Measurements from ENCODE around the gene KLHL2. TPM values are rescaled to one million over a fixed set of nuclear protein-coding genes. Genes with fewer than 3 reads are reported as not detected.
A peak's percentile ranks its signal among the peaks of the same experiment; 100 is the strongest.
"Not testable (repeated sequence)": the region's sequence is repeated elsewhere in the genome, so short reads cannot be mapped to it uniquely, and the experiment has no call there.

KLHL2 gene
- total RNA-seq, 5 donors from 2014 or later (not counting 1 experiment from before 2014, with no cell fraction given): 18.9 to 24.6 (median 21.1) TPM

DNA sequence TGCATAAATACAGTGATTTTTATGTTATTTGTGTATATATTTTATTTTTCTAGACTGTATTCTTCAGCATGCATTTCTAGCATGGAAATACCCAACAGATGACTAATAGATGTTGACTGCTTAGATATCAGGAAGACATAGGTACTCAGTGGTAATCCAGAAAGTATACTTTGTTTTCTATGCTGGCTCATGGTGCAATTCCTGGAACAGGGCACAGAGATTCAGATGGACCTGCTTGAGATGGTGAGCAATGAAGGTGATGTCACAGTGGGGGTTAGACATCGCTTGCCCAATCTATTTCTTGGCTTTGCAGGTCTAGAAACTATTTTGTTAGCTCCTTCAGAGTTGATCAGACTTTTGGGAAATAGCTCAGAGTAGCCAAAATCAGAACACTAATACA is 41.5 kb downstream of the KLHL2 start:
- H3K4me1 Mint-ChIP-seq; DNase-seq; H3K4me3 Mint-ChIP-seq; H3K9me3 ChIP-seq; H3K4me1 ChIP-seq (ENCODE audit: control insufficient read depth in 1 of 2, extremely low read depth in 1 of 2, insufficient read depth in 2 of 2, low read length in 2 of 2); H3K9me3 Mint-ChIP-seq; H3K27me3 ChIP-seq (replicated peaks in 1 of 2; ENCODE audit: control insufficient read depth in 2 of 2, extremely low read depth in 1 of 2, insufficient read depth in 2 of 2, low read length in 1 of 2); H3K4me3 ChIP-seq (ENCODE audit: control insufficient read depth in 1 of 2, extremely low read depth in 1 of 2, low read length in 1 of 2); H3K27me3 Mint-ChIP-seq; ATAC-seq (replicated peaks in 1 of 4); H3K27ac ChIP-seq (ENCODE audit: low read length); H3K36me3 ChIP-seq (ENCODE audit: control insufficient read depth in 2 of 2, extremely low read depth in 1 of 2, insufficient read depth in 1 of 2, low read length in 1 of 2); POLR2A ChIA-PET: not testable (repeated sequence)
- Mint-ChIP-seq H3K27ac (peak overlapping the region in 1 of 2 donors; percentile 45), H3K36me3 (peaks cover 15% of the 10 kb centered on the region)
- CTCF ChIA-PET: interaction anchor here in 1 of 2 donors (0.6 kb wide), 1 partner anchor 128 kb away, joined by 4 read pairs; no protein-coding TSS in a partner anchor
- no CpG with 5 or more reads among the region's 1 CpG for WGBS (ENCODE audit: insufficient coverage)

DNA sequence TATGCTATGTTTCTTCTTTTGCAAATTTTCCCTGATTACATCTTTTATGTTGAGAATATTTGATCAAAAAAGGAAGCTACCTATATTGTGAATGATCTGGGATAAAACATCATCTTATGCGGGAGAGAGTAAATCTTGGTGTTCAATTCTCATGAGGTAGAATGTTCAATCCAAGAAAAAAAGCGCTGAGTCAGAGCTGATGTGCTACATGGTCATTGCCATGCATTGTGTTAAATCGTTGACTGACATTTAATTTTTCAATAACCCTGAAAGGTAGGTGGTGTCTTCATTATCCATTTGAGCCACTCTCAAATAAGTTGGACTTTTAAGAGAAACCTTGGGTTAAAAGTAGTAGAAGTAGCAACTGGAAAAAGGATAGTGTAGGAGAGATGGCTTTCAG is 47.4 kb downstream of the KLHL2 start:
- H3K9me3 Mint-ChIP-seq; POLR2A ChIA-PET; H3K9me3 ChIP-seq; H3K27me3 Mint-ChIP-seq; ATAC-seq (replicated peaks in 1 of 4); H3K4me3 ChIP-seq (ENCODE audit: control insufficient read depth in 1 of 2, extremely low read depth in 1 of 2, low read length in 1 of 2); H3K27me3 ChIP-seq (replicated peaks in 1 of 2; ENCODE audit: control insufficient read depth in 2 of 2, extremely low read depth in 1 of 2, insufficient read depth in 2 of 2, low read length in 1 of 2); DNase-seq; H3K36me3 Mint-ChIP-seq; H3K27ac ChIP-seq (ENCODE audit: low read length); H3K36me3 ChIP-seq (ENCODE audit: control insufficient read depth in 2 of 2, extremely low read depth in 1 of 2, insufficient read depth in 1 of 2, low read length in 1 of 2): not testable (repeated sequence)
- WGBS (ENCODE audit: insufficient coverage): 100% methylated on average over 1 of the region's 3 CpGs
- H3K4me1 ChIP-seq (ENCODE audit: control insufficient read depth in 1 of 2, extremely low read depth in 1 of 2, insufficient read depth in 2 of 2, low read length in 2 of 2): peaks cover 17 to 35% of the 10 kb centered on the region in 2 experiments
- Mint-ChIP-seq H3K27ac (peak overlapping the region; percentile 16 to 93), H3K4me3 (peak overlapping the region in 1 of 3 donors; percentile 83), H3K4me1 (peaks cover 48 to 53% (median 52%) of the 10 kb centered on the region in 3 donors)
- CTCF ChIA-PET: interaction anchor here in 1 of 2 donors (0.6 kb wide), 1 partner anchor 44 kb away, joined by 3 read pairs; no protein-coding TSS in a partner anchor

DNA sequence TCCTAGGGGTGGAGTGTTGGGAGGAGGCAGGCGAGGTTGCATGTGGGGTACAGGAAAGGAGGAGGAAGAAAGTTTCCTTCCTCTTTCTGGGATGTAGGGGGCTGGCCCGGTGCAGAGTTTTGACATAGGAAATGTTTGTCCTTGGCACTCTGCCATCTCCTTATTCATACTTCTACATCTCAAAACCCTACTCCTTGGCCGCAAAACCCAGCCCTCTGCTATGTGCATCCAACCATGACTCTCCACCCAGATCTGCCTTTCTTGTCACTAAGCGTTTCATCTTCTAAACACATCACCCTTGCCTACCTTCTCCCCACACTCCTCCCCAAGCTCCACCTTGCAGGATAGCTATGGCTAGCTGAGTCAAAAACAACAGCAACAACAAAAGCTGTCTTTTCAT is 48.1 kb downstream of the KLHL2 start:
- Mint-ChIP-seq H3K4me1 (peaks cover 54 to 57% (median 56%) of the 10 kb centered on the region in 3 donors), H3K4me3 (peak overlapping the region; percentile 64 to 83 (median 68)), H3K27ac (peak overlapping the region; percentile 93 to 94)
- H3K27me3 ChIP-seq (replicated peaks in 1 of 2; ENCODE audit: control insufficient read depth in 2 of 2, extremely low read depth in 1 of 2, insufficient read depth in 2 of 2, low read length in 1 of 2); H3K27me3 Mint-ChIP-seq; H3K36me3 ChIP-seq (ENCODE audit: control insufficient read depth in 2 of 2, extremely low read depth in 1 of 2, insufficient read depth in 1 of 2, low read length in 1 of 2); H3K4me3 ChIP-seq (ENCODE audit: control insufficient read depth in 1 of 2, extremely low read depth in 1 of 2, low read length in 1 of 2); CTCF ChIA-PET; H3K36me3 Mint-ChIP-seq; H3K9me3 ChIP-seq; H3K9me3 Mint-ChIP-seq: not testable (repeated sequence)
- peak; percentile 84 to 88 (median 86) for ATAC-seq (replicated peaks in 1 of 4)
- peaks cover 17 to 38% of the 10 kb centered on the region in 2 experiments for H3K4me1 ChIP-seq (ENCODE audit: control insufficient read depth in 1 of 2, extremely low read depth in 1 of 2, insufficient read depth in 2 of 2, low read length in 2 of 2)
- POLR2A ChIA-PET: interaction anchor here in 1 of 2 donors (0.6 kb wide), 1 partner anchor 54 kb away, joined by 3 read pairs; no protein-coding TSS in a partner anchor
- no CpG with 5 or more reads among the region's 4 CpGs for WGBS (ENCODE audit: insufficient coverage)
- peak overlapping the region; percentile 25 for H3K27ac ChIP-seq (ENCODE audit: low read length)
- peak; percentile 15 to 80 (median 55) for DNase-seq

DNA sequence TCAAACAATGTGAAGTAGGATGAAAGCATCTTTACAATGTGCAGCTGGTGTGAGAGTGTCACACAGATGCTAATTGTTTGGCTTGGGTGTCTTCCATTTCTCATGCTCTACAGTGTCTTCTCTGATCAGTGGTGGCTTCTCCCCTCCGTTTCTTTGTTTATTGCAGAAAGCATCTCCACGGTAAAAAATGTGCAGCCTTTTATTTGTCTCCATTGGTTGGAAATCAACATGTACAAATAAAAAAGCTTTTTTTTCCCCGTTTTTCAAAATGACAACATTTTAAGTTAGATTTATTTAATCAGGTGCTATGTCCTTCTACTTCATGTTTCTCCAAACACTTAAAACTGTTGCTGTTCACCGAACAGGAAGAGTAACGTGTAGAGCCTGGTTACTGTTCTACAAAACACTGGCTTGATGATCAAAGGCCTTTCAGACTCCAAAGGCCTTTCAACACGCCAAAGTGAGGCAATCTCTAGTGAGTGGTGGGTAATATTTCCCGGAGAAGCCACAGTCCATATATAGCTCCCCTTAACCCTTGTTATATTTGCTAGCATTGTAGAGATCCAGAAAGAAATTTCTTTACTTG is 48.8 kb downstream of the KLHL2 start:
- peaks cover 18 to 41% of the 10 kb centered on the region in 2 experiments for H3K4me1 ChIP-seq (ENCODE audit: control insufficient read depth in 1 of 2, extremely low read depth in 1 of 2, insufficient read depth in 2 of 2, low read length in 2 of 2)
- ATAC-seq (replicated peaks in 1 of 4) (peak; percentile 62 to 81 (median 71)), DNase-seq (peak in 14 of 35 experiments; percentile 5 to 52 (median 19))
- H3K27ac ChIP-seq (ENCODE audit: low read length): peak overlapping the region; percentile 25
- H3K4me3 Mint-ChIP-seq: peak overlapping the region; percentile 64 to 83 (median 68)
- H3K27ac Mint-ChIP-seq: peak overlapping the region; percentile 93 to 94
- no CpG with 5 or more reads among the region's 7 CpGs for WGBS (ENCODE audit: insufficient coverage)
- CTCF ChIA-PET: interaction anchor here in 1 of 2 donors (0.6 kb wide), 1 partner anchor 42 kb away, joined by 3 read pairs; no protein-coding TSS in a partner anchor
- POLR2A ChIA-PET; H3K27me3 ChIP-seq (replicated peaks in 1 of 2; ENCODE audit: control insufficient read depth in 2 of 2, extremely low read depth in 1 of 2, insufficient read depth in 2 of 2, low read length in 1 of 2); H3K36me3 ChIP-seq (ENCODE audit: control insufficient read depth in 2 of 2, extremely low read depth in 1 of 2, insufficient read depth in 1 of 2, low read length in 1 of 2); H3K9me3 ChIP-seq; H3K27me3 Mint-ChIP-seq; H3K4me3 ChIP-seq (ENCODE audit: control insufficient read depth in 1 of 2, extremely low read depth in 1 of 2, low read length in 1 of 2); H3K9me3 Mint-ChIP-seq; H3K36me3 Mint-ChIP-seq: not testable (repeated sequence)
- peaks cover 60 to 63% (median 61%) of the 10 kb centered on the region in 3 donors for H3K4me1 Mint-ChIP-seq

DNA sequence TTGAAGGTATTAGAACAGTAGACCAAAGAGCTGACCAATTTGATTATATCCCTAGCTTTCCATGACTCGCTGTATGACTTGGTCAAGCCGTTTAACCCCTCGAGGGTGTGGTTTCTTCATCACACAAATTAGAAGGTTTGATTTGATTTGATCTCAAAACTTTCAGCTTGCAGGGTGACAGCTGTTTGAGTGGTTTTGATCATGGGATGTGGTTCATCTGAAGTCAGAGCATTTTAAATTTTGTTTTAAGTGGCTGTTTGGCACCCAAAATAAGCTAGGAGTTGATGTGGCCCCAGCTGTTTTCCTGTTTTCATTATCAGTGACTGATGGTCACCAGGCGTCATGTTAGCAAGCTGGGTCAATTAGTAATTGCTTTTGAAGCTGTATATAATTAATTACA is 52.4 kb downstream of the KLHL2 start:
- H3K4me3 ChIP-seq (ENCODE audit: control insufficient read depth in 1 of 2, extremely low read depth in 1 of 2, low read length in 1 of 2); H3K36me3 Mint-ChIP-seq; H3K9me3 Mint-ChIP-seq; H3K27me3 ChIP-seq (replicated peaks in 1 of 2; ENCODE audit: control insufficient read depth in 2 of 2, extremely low read depth in 1 of 2, insufficient read depth in 2 of 2, low read length in 1 of 2); H3K27ac ChIP-seq (ENCODE audit: low read length); H3K27me3 Mint-ChIP-seq; H3K9me3 ChIP-seq; H3K36me3 ChIP-seq (ENCODE audit: control insufficient read depth in 2 of 2, extremely low read depth in 1 of 2, insufficient read depth in 1 of 2, low read length in 1 of 2); POLR2A ChIA-PET: not testable (repeated sequence)
- Mint-ChIP-seq H3K4me3 (peak overlapping the region; percentile 51 to 67 (median 53)), H3K27ac (peak overlapping the region; percentile 78 to 88), H3K4me1 (peaks cover 61 to 66% (median 61%) of the 10 kb centered on the region in 3 donors)
- no CpG with 5 or more reads among the region's 4 CpGs for whole genome bisulfite sequencing (ENCODE audit: insufficient coverage)
- CTCF ChIA-PET: interaction anchor here in 1 of 2 donors (0.6 kb wide), 1 partner anchor 35 kb away, joined by 3 read pairs; no protein-coding TSS in a partner anchor
- ATAC-seq (replicated peaks in 1 of 4) (peak in 3 of 4 experiments; percentile 19 to 43 (median 22)), DNase-seq (peak in 10 of 35 experiments; percentile 2 to 25 (median 11))
- peaks cover 23 to 43% of the 10 kb centered on the region in 2 experiments for H3K4me1 ChIP-seq (ENCODE audit: control insufficient read depth in 1 of 2, extremely low read depth in 1 of 2, insufficient read depth in 2 of 2, low read length in 2 of 2)

DNA sequence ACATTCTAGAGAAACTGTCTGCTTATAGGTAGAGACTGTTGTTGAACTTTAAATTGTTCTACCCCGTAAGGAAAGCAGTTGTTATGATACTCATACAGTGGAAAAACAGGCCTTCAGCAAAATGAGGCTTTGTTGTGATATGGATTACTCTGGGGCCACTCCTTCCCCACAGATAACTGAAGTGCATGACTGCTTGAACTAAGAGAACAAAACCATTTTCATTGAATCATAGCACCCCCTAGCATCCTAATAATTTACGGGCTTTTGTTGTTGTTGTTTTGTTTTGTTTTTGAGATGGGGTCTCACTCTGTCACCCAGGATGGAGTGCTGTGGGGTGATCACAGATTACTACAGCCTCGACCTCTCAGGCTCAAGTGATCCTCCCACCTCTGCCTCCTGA is 54.9 kb downstream of the KLHL2 start:
- H3K27me3 ChIP-seq (replicated peaks in 1 of 2; ENCODE audit: control insufficient read depth in 2 of 2, extremely low read depth in 1 of 2, insufficient read depth in 2 of 2, low read length in 1 of 2); H3K9me3 Mint-ChIP-seq; DNase-seq; H3K4me3 ChIP-seq (ENCODE audit: control insufficient read depth in 1 of 2, extremely low read depth in 1 of 2, low read length in 1 of 2); H3K36me3 ChIP-seq (ENCODE audit: control insufficient read depth in 2 of 2, extremely low read depth in 1 of 2, insufficient read depth in 1 of 2, low read length in 1 of 2); H3K27me3 Mint-ChIP-seq; H3K4me3 Mint-ChIP-seq; POLR2A ChIA-PET; H3K27ac ChIP-seq (ENCODE audit: low read length); H3K9me3 ChIP-seq; ATAC-seq (replicated peaks in 1 of 4); CTCF ChIA-PET: not testable (repeated sequence)
- peaks cover 16% of the 10 kb centered on the region for H3K36me3 Mint-ChIP-seq
- WGBS (ENCODE audit: insufficient coverage): no CpG with 5 or more reads among the region's 3 CpGs
- H3K27ac Mint-ChIP-seq: peak overlapping the region in 1 of 2 donors; percentile 64
- peaks cover 13 to 28% of the 10 kb centered on the region in 2 experiments for H3K4me1 ChIP-seq (ENCODE audit: control insufficient read depth in 1 of 2, extremely low read depth in 1 of 2, insufficient read depth in 2 of 2, low read length in 2 of 2)
- H3K4me1 Mint-ChIP-seq: peaks cover 40 to 49% (median 42%) of the 10 kb centered on the region in 3 donors

Data from T-cell (primary cell).